HepG2 (cell line): ENCODE data around the gene TRPV2. TPM values are rescaled to one million over a fixed set of nuclear protein-coding genes. Genes with fewer than 3 reads are reported as not detected.

ENCODE experiments used
- FOXC1 ChIP-seq: sonication (generic); formaldehyde crosslinking; IDR thresholded peaks from 2 replicates; pipeline ENCODE4 v1.8.0; 2022; ENCODE audit warnings: mild to moderate bottlenecking, missing genetic modification reagents, borderline replicate concordance
- FOXM1 ChIP-seq: sonication (generic); formaldehyde crosslinking; IDR thresholded peaks from 2 replicates; pipeline ENCODE4 v1.5.0; 2020; ENCODE audit warnings: missing genetic modification reagents
- HES4 ChIP-seq: sonication (generic); formaldehyde crosslinking; IDR thresholded peaks from 2 replicates; pipeline ENCODE4 v1.9.0; 2021; ENCODE audit warnings: mild to moderate bottlenecking, missing genetic modification reagents, borderline replicate concordance
- IRX3 ChIP-seq: sonication (generic); formaldehyde crosslinking; IDR thresholded peaks from 2 replicates; pipeline ENCODE4 v1.8.1; 2023; ENCODE audit warnings: mild to moderate bottlenecking, low read depth, missing genetic modification reagents, borderline replicate concordance
- KLF13 ChIP-seq: sonication (generic); formaldehyde crosslinking; IDR thresholded peaks from 2 replicates; pipeline ENCODE4 v1.4.0; 2020; ENCODE audit warnings: mild to moderate bottlenecking, missing genetic modification reagents
- NFE2L2 ChIP-seq: fragments of 150-350 bp; IDR thresholded peaks from 2 replicates; pipeline ENCODE4 v1.6.1; 2014; ENCODE audit warnings: low read length
- SALL1 ChIP-seq: sonication (generic); formaldehyde crosslinking; IDR thresholded peaks from 2 replicates; pipeline ENCODE4 v1.8.0; 2022; ENCODE audit warnings: mild to moderate bottlenecking, missing genetic modification reagents
- SRSF4 ChIP-seq: fragments of 200-400 bp; formaldehyde crosslinking; IDR thresholded peaks from one replicate; pipeline ENCODE4 v1.6.1; 2018; ENCODE audit warnings: mild to moderate bottlenecking, low read depth, low read length, moderate library complexity; ENCODE audit not compliant: poor library complexity, severe bottlenecking
- ZEB1 ChIP-seq: IDR thresholded peaks from 2 replicates; pipeline ENCODE4 v1.6.1; 2012; ENCODE audit warnings: mild to moderate bottlenecking, low read depth, inconsistent platforms; ENCODE audit not compliant: insufficient replicate concordance
- ZFP37 ChIP-seq: sonication (generic); formaldehyde crosslinking; IDR thresholded peaks from 2 replicates; pipeline ENCODE4 v1.4.0; 2020; ENCODE audit warnings: missing genetic modification reagents, borderline replicate concordance
- ZSCAN21 ChIP-seq: sonication (generic); formaldehyde crosslinking; IDR thresholded peaks from 2 replicates; pipeline ENCODE4 v1.8.0; 2022; ENCODE audit warnings: mild to moderate bottlenecking, missing genetic modification reagents, moderate library complexity, borderline replicate concordance
- polyA plus RNA-seq, 8 experiments: library from polyadenylated mRNA; depleted of rRNA in 3 of 8; stranded (reverse) in 7 of 8; unstranded in 1 of 8; fragments of >200 nt; fragmentation: Illumina TruSeq in 4 of 8; extraction: Trizol in 4 of 8; gene quantifications; 2 replicates each; pipeline versions ENCODE4 v1.2.1 to v1.2.3, GENCODE V29; 2011 to 2016; ENCODE audit warnings: low read depth in 4 of 8, missing spikeins in 1 of 8, mixed read lengths in 1 of 8; ENCODE audit not compliant: insufficient read depth in 1 of 8
- total RNA-seq, 5 experiments: library from RNA; depleted of rRNA; stranded (reverse); fragments of >200 nt; fragmentation: Illumina TruSeq; extraction: Trizol; gene quantifications; 2 replicates each; pipeline ENCODE4 v1.2.3, GENCODE V29; 2016; ENCODE audit warnings: low read depth in 1 of 5
- TF ChIP-seq, protein P1 (sequence below): sonication (generic); formaldehyde crosslinking; IDR thresholded peaks from 2 replicates; pipeline ENCODE4 v1.4.0; 2020; ENCODE audit warnings: missing genetic modification reagents, borderline replicate concordance
- TF ChIP-seq, protein P2 (sequence below): sonication (generic); formaldehyde crosslinking; IDR thresholded peaks from one replicate; pipeline ENCODE4 v1.5.1; 2020; ENCODE audit warnings: mild to moderate bottlenecking, missing genetic modification reagents; ENCODE audit errors: not compliant biosample characterization
- TF ChIP-seq, protein P3 (sequence below): sonication (generic); formaldehyde crosslinking; IDR thresholded peaks from 2 replicates; pipeline ENCODE4 v1.8.0; 2022; ENCODE audit warnings: missing genetic modification reagents, mild to moderate bottlenecking, borderline replicate concordance

TRPV2 gene
- total and polyA plus RNA-seq, 2 of the 13 experiments (the other 11 are each of a cell fraction or from before 2014, with no cell fraction given), result 13.6 to 21.3 TPM

GRCh38 chr17:16428098-16428882, 12.9 kb downstream of the TRPV2 start (continued):
- TF ChIP-seq SALL1 (CRISPR knock-in tag), result peak; percentile 77
- TF ChIP-seq, protein P1, sequence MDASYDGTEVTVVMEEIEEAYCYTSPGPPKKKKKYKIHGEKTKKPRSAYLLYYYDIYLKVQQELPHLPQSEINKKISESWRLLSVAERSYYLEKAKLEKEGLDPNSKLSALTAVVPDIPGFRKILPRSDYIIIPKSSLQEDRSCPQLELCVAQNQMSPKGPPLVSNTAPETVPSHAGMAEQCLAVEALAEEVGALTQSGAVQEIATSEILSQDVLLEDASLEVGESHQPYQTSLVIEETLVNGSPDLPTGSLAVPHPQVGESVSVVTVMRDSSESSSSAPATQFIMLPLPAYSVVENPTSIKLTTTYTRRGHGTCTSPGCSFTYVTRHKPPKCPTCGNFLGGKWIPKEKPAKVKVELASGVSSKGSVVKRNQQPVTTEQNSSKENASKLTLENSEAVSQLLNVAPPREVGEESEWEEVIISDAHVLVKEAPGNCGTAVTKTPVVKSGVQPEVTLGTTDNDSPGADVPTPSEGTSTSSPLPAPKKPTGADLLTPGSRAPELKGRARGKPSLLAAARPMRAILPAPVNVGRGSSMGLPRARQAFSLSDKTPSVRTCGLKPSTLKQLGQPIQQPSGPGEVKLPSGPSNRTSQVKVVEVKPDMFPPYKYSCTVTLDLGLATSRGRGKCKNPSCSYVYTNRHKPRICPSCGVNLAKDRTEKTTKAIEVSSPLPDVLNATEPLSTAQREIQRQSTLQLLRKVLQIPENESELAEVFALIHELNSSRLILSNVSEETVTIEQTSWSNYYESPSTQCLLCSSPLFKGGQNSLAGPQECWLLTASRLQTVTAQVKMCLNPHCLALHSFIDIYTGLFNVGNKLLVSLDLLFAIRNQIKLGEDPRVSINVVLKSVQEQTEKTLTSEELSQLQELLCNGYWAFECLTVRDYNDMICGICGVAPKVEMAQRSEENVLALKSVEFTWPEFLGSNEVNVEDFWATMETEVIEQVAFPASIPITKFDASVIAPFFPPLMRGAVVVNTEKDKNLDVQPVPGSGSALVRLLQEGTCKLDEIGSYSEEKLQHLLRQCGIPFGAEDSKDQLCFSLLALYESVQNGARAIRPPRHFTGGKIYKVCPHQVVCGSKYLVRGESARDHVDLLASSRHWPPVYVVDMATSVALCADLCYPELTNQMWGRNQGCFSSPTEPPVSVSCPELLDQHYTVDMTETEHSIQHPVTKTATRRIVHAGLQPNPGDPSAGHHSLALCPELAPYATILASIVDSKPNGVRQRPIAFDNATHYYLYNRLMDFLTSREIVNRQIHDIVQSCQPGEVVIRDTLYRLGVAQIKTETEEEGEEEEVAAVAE (CRISPR knock-in tag), result no peak
- TF ChIP-seq ZSCAN21 (CRISPR knock-in tag), result peak; percentile 73
- no peak for TF ChIP-seq IRX3 (CRISPR knock-in tag)
- 0 out of 2 replicates have a peak, but pooled peaks have one; percentile 44 for TF ChIP-seq HES4 (CRISPR knock-in tag)
- no peak for TF ChIP-seq SRSF4
- TF ChIP-seq FOXM1 (CRISPR knock-in tag), result no peak
- TF ChIP-seq NFE2L2, result no peak
- TF ChIP-seq, protein P2, sequence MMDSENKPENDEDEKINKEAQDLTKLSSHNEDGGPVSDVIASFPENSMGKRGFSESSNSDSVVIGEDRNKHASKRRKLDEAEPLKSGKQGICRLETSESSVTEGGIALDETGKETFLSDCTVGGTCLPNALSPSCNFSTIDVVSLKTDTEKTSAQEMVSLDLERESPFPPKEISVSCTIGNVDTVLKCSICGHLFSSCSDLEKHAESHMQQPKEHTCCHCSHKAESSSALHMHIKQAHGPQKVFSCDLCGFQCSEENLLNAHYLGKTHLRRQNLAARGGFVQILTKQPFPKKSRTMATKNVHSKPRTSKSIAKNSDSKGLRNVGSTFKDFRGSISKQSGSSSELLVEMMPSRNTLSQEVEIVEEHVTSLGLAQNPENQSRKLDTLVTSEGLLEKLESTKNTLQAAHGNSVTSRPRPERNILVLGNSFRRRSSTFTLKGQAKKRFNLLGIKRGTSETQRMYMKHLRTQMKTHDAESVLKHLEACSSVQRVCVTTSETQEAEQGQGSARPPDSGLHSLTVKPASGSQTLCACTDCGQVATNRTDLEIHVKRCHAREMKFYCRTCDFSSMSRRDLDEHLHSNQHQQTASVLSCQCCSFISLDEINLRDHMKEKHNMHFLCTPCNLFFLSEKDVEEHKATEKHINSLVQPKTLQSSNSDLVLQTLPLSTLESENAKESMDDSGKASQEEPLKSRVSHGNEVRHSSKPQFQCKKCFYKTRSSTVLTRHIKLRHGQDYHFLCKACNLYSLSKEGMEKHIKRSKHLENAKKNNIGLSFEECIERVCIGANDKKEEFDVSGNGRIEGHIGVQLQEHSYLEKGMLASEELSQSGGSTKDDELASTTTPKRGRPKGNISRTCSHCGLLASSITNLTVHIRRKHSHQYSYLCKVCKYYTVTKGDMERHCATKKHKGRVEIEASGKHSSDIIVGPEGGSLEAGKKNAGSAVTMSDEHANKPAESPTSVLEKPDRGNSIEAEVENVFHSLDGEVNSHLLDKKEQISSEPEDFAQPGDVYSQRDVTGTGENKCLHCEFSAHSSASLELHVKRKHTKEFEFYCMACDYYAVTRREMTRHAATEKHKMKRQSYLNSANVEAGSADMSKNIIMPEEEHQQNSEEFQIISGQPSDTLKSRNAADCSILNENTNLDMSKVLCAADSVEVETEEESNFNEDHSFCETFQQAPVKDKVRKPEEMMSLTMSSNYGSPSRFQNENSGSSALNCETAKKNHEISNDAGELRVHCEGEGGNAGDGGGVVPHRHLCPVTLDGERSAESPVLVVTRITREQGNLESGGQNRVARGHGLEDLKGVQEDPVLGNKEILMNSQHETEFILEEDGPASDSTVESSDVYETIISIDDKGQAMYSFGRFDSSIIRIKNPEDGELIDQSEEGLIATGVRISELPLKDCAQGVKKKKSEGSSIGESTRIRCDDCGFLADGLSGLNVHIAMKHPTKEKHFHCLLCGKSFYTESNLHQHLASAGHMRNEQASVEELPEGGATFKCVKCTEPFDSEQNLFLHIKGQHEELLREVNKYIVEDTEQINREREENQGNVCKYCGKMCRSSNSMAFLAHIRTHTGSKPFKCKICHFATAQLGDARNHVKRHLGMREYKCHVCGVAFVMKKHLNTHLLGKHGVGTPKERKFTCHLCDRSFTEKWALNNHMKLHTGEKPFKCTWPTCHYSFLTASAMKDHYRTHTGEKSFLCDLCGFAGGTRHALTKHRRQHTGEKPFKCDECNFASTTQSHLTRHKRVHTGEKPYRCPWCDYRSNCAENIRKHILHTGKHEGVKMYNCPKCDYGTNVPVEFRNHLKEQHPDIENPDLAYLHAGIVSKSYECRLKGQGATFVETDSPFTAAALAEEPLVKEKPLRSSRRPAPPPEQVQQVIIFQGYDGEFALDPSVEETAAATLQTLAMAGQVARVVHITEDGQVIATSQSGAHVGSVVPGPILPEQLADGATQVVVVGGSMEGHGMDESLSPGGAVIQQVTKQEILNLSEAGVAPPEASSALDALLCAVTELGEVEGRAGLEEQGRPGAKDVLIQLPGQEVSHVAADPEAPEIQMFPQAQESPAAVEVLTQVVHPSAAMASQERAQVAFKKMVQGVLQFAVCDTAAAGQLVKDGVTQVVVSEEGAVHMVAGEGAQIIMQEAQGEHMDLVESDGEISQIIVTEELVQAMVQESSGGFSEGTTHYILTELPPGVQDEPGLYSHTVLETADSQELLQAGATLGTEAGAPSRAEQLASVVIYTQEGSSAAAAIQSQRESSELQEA (CRISPR knock-in tag), result no peak
- TF ChIP-seq ZFP37 (CRISPR knock-in tag), result no peak
- TF ChIP-seq FOXC1, result no peak
- no peak for TF ChIP-seq KLF13 (CRISPR knock-in tag)
- TF ChIP-seq, protein P3, sequence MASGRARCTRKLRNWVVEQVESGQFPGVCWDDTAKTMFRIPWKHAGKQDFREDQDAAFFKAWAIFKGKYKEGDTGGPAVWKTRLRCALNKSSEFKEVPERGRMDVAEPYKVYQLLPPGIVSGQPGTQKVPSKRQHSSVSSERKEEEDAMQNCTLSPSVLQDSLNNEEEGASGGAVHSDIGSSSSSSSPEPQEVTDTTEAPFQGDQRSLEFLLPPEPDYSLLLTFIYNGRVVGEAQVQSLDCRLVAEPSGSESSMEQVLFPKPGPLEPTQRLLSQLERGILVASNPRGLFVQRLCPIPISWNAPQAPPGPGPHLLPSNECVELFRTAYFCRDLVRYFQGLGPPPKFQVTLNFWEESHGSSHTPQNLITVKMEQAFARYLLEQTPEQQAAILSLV, result no peak
- TF ChIP-seq ZEB1, result no peak
